ENCODE measurements around the gene MRGPRD.

Gene MRGPRD, protein sequence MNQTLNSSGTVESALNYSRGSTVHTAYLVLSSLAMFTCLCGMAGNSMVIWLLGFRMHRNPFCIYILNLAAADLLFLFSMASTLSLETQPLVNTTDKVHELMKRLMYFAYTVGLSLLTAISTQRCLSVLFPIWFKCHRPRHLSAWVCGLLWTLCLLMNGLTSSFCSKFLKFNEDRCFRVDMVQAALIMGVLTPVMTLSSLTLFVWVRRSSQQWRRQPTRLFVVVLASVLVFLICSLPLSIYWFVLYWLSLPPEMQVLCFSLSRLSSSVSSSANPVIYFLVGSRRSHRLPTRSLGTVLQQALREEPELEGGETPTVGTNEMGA

GRCh38 chr11:68980776-68981065 lies at the start of gene MRGPRD:
MRGPRD (minus strand) TSS chr11:68980986; CDS start chr11:68980986, 0 bp downstream.
- no peak for DNase-seq (ENCODE audit: low read depth, low spot score)

DNA sequence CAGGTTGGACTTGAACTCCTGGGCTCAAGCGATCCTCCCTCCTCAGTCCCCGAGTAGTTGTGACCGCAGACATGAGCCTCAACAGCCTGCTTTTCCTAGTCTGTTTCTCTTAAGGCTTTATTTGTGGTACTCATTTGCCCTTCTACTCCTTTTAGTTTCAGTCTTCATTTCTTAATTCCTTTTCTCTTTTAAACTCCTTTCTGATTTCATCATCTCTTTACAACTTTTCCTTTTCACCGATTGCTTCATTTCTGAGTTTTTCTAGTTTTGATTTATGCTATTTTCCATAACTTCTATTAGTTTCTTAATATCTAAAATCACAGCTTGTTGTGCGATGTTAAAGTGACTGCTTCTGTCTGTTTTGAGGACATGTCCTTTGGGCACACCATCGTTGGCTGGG lies 49.5 kb upstream of the MRGPRD start:
- DNase-seq (ENCODE audit: low read depth, low spot score): no peak

DNA sequence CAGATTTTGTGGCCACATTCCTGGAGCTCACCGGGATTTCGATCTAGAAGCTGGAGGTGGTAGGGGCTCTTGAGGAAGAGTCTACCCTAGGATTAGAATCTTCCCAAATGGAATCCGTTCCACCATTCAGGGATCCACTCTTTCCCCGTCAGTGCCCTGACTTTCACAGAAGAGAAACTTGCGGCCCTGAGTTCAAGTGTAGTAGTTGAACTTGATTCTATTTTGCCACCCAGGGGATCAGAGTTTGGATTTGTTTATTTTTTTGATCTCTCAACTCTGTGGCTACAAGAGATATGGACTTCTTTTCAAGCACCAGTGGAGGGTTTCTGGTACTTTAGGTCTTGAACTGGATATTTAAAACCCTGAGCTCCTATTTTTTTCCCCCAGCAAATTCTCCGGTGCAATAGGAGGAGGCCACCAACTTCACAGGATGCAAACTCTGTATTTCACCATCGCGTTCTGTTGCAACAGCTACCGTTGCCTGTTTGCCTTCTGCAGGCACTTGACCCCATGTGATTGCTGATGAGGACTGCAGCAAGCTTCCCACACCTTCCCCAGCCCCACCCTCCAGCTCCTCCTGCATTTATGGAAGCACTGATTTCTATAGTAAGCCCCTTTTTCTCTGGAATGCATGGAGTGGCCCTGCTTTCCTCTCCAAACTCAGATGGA lies 47.1 kb upstream of the MRGPRD start:
- no peak for DNase-seq (ENCODE audit: low read depth, low spot score)

DNA sequence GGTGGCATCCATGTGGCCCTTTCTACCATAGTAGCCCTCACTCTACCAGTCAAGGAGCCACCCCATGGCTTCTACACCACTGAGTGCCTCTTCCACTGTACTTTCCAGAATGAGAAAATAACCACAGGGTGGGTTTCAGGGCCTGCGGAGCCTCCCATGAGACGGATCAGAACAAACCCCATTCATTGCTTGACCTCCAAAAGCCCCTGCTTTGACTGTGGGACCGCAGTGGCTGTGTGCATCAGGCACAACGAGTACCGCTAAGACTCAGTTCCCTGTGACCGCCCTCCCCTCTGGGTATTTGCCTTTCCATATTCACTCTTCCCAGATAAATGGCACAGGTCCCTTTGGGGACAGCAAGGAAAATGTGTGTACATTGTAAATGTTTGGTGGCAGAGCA lies 43.7 kb upstream of the MRGPRD start:
- DNase-seq (ENCODE audit: low read depth, low spot score): no peak

DNA sequence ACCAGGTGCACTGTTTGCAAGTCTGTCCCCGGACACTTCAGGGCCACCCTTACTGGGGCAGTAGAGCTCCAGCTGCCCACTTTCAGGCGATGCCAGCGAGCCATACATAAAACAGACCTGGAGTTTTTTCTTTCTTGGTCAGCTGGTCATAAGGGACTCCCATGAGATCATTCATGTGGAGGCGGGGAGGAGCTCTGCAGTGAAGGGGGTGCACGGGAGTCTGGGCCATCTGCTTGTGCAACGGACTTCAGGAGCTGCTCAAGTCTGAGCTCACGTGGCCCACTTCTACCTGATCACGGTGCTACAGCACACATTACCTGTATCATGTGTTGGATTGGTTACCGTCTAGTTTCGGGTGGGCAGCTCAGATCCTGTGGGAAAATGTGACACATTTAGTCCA lies 41.5 kb upstream of the MRGPRD start:
- no peak for DNase-seq (ENCODE audit: low read depth, low spot score)

- DNase-seq (ENCODE audit: low read depth, low spot score): peak; percentile 88
These were observed 38.1 kb upstream of the MRGPRD start for GRCh38 chr11:69018924-69019323.

DNA sequence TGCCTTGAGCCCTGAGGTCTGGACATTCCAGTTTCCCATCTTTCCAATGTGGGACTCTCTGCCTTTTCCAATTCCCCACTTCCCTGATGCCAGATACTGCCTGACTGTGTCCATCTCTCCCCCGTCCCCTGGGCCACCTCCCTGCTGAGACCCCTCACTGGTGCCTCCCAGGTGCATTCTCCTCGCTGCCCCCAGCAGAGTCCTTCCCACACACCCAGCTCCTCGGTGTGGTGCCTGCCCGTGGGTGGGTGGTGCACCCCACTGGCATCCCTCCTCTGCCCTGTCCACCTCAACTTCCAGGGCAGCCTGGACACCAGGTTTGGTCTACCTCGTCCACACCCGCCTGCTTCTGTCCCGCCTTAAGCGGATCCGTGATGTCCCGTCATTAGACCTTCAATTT lies 37.2 kb upstream of the MRGPRD start:
- DNase-seq (ENCODE audit: low read depth, low spot score): no peak

DNA sequence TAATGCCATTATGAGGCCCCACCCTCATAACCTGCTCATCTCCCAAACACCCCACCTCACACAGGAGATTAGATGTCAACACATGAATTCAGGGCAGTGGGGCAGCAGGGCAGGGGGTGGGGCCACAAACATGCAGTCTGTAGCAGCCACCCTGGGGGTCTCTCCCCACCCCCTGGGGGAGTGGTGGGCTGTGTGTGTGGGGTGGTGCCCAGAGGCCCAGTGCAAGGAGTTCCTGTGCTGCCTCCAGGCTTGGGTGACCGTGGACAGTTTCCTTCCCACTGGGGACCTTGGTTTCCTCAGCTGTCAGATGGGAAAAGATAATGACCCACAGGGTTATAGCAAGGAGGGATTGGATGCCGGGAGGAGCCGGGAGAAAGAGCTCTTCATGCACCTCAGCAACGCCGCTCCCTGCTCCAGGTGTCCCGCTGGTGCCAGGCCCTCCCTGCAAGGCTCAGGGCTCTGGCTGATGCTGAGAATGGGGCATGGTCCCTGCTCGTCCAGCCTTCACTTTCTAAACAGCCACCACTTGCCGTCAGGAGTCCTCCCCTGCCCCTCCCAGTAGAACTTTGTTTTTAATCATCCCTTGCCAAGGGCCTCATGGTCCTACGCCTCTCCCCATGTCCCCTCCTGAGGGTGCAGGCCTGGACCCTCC lies 34.2 kb upstream of the MRGPRD start:
- no peak for DNase-seq (ENCODE audit: low read depth, low spot score)

GRCh38 chr11:69014084-69014851 lies 33.5 kb upstream of the MRGPRD start:
- peak; percentile 38 for DNase-seq (ENCODE audit: low read depth, low spot score)

- DNase-seq (ENCODE audit: low read depth, low spot score): peak; percentile 77
These were observed 32.5 kb upstream of the MRGPRD start, which contains the start of gene MRGPRF for GRCh38 chr11:69013009-69013951. MRGPRF (minus strand) TSS chr11:69013246; CDS start chr11:69009901, 3,345 bp downstream.

- peak; percentile 21 for DNase-seq (ENCODE audit: low read depth, low spot score)
These were observed 31.6 kb upstream of the MRGPRD start for GRCh38 chr11:69012092-69013008.

DNA sequence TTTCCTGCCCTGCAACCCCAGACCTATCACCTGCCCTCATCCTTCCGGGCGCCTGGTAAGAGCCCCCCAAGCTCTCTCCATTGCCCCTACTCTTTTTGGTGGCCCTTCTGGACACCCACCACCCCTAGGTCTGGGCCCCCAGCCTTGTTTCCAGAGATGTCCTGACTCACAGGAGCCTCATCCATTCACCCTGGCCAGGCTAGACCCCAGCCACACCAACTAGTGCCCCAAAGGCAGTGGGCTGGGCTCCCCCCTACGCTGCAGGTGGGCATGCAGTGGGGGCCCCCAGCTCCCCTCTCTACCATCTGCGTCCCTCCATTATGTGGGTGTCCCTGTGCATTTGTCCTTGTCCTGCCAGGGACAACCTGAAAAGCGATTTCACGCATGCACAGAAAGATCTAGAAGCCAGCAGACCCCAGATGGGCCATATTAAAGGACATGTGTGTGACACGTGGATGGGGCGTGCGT lies 30.9 kb upstream of the MRGPRD start:
- DNase-seq (ENCODE audit: low read depth, low spot score): no peak

GRCh38 chr11:69010964-69011623 lies 30.3 kb upstream of the MRGPRD start:
- peak; percentile 90 for DNase-seq (ENCODE audit: low read depth, low spot score)

DNA sequence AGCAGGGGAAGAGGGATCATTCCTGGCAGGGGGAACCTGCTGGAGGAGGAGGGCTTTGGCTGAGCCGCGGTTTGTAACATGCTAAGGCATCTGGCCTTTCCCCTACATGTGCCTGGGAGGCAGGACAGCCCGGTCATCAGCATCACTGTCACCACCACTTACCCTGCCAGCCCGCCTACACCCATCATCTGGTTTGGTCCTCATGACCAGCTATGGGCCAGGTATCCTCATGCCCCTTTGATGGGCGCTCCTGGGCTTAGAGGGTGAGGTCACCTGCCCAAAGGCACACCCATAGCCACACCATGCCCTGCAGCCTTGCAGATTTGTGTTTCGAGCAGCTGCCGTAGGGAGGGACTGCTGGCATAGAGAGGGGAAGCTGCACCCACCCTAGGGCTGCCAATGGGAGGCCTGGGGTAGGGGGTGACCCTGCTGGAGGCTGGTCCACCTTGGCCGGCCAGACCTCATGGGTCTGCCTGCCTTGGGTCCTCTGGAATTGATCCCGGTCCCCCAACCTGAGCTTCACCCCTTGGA lies 29.6 kb upstream of the MRGPRD start:
- peak; percentile 31 for DNase-seq (ENCODE audit: low read depth, low spot score)

GRCh38 chr11:69009441-69010211 lies 28.8 kb upstream of the MRGPRD start:
- DNase-seq (ENCODE audit: low read depth, low spot score): peak; percentile 48

GRCh38 chr11:69008737-69009440 lies 28.1 kb upstream of the MRGPRD start:
- peak; percentile 98 for DNase-seq (ENCODE audit: low read depth, low spot score)

DNA sequence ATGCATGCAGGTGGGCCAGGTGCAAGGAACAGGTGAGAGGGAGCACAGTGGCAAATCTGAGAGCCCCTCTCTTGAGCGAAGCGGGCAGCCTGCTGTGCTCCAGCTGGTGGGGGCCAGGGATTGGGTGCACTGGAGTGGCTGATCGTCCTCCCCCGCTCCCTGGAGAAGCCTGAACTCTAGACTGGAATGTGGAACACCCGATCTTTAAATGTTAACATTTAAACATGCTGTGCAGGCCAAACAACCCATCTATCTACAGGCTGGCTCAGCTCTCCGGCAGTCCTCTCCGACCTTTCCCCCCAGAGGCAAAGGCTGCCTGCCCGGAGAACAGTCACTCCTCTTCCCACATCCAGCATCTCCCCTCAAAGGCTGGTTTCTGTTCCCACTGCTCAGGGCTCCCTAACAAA lies 27.2 kb upstream of the MRGPRD start:
- peak; percentile 18 for DNase-seq (ENCODE audit: low read depth, low spot score)

- DNase-seq (ENCODE audit: low read depth, low spot score): no peak
These were observed 26.0 kb upstream of the MRGPRD start for GRCh38 chr11:69006816-69007215.

Measured in astrocyte of the hippocampus (primary cell).